ENCODE measurements around the gene NIPSNAP2. TPM values are rescaled to one million over a fixed set of nuclear protein-coding genes. Genes with fewer than 3 reads are reported as not detected.

The NIPSNAP2 gene
- total RNA-seq, 2 experiments from 2014 or later: 40.7 to 45.9 TPM

GRCh38 chr7:55965100-55965470, 700 bp downstream of the NIPSNAP2 start:
- intact Hi-C loops (cut with DNase I, micrococcal nuclease): loop anchor here (5.0 to 10.0 kb wide), 7 partner anchors 78 to 1210 kb away; partner anchors contain the start of genes SEC61G (in 1 of the 2), VOPP1 (in 1 of the 2) and ZNF713 (in 1 of the 2)
- ChIA-PET CTCF (interaction anchor here (0.7 to 1.7 kb wide), 2 partner anchors 109 to 142 kb away, joined by 3 read pairs; partner anchors contain the start of gene CHCHD2), POLR2A (interaction anchor here (0.7 to 2.9 kb wide), 3 partner anchors 14 to 141 kb away, joined by 3 to 18 read pairs (median 6); partner anchors contain the start of gene CHCHD2)
- H3K9me3 ChIP-seq (ENCODE audit: control insufficient read depth in 1 of 2, insufficient read depth in 1 of 2, low read length in 2 of 2): no peaks in the 10 kb centered on the region
- peak overlapping the region; percentile 60 for H3K4me3 ChIP-seq (ENCODE audit: low read length)
- no peak for TF ChIP-seq CTCF (IDR thresholded peaks at IDR 0.05)
- H3K27ac ChIP-seq (ENCODE audit: low read depth in 1 of 2, low read length in 2 of 2): peak overlapping the region; percentile 70 to 76
- H3K27me3 ChIP-seq (ENCODE audit: control insufficient read depth in 1 of 2, insufficient read depth in 2 of 2, low read length in 2 of 2): no peaks in the 10 kb centered on the region
- peaks cover 16% of the 10 kb centered on the region for H3K36me3 Mint-ChIP-seq (ENCODE audit: low read depth)
- peaks cover 5% of the 10 kb centered on the region for H3K36me3 ChIP-seq (ENCODE audit: insufficient read depth, low read length)
- peaks cover 47% of the 10 kb centered on the region for H3K4me1 Mint-ChIP-seq (ENCODE audit: low read depth)
- H3K9me3 Mint-ChIP-seq: no peaks in the 10 kb centered on the region
- H3K27me3 Mint-ChIP-seq: no peaks in the 10 kb centered on the region
- ATAC-seq (ENCODE audit: poor library complexity) (no peak), DNase-seq (peak in 1 of 14 experiments; percentile 24)
- H3K4me3 Mint-ChIP-seq: peak overlapping the region; percentile 90
- H3K27ac Mint-ChIP-seq: peak overlapping the region; percentile 92
- peaks cover 37% of the 10 kb centered on the region for H3K4me1 ChIP-seq (ENCODE audit: insufficient read depth, low read length)

- peak overlapping the region; percentile 74 for H3K4me3 Mint-ChIP-seq
- intact Hi-C loops (cut with DNase I, micrococcal nuclease): loop anchor here (5.0 to 10.0 kb wide), 7 partner anchors 79 to 1211 kb away; partner anchors contain the start of genes SEC61G (in 1 of the 2), VOPP1 (in 1 of the 2) and ZNF713 (in 1 of the 2)
- H3K4me1 Mint-ChIP-seq (ENCODE audit: low read depth): peaks cover 55% of the 10 kb centered on the region
- no peaks in the 10 kb centered on the region for H3K9me3 ChIP-seq (ENCODE audit: control insufficient read depth in 1 of 2, insufficient read depth in 1 of 2, low read length in 2 of 2)
- POLR2A ChIA-PET: interaction anchor here (2.9 kb wide), 1 partner anchor 140 kb away, joined by 18 read pairs; the partner anchor contains the start of gene CHCHD2
- CTCF ChIA-PET: interaction anchor here (1.7 kb wide), 1 partner anchor 108 kb away, joined by 3 read pairs; no protein-coding TSS in a partner anchor
- no peak overlapping the region for H3K4me3 ChIP-seq (ENCODE audit: low read length)
- peaks cover 5% of the 10 kb centered on the region for H3K36me3 ChIP-seq (ENCODE audit: insufficient read depth, low read length)
- H3K9me3 Mint-ChIP-seq: no peaks in the 10 kb centered on the region
- peak overlapping the region; percentile 92 for H3K27ac Mint-ChIP-seq
- peaks cover 20% of the 10 kb centered on the region for H3K36me3 Mint-ChIP-seq (ENCODE audit: low read depth)
- DNase-seq: no peak
- H3K4me1 ChIP-seq (ENCODE audit: insufficient read depth, low read length): peaks cover 37% of the 10 kb centered on the region
- no peak for ATAC-seq (ENCODE audit: poor library complexity)
- H3K27me3 Mint-ChIP-seq: no peaks in the 10 kb centered on the region
- no peak for TF ChIP-seq CTCF (IDR thresholded peaks at IDR 0.05)
- H3K27me3 ChIP-seq (ENCODE audit: control insufficient read depth in 1 of 2, insufficient read depth in 2 of 2, low read length in 2 of 2): no peaks in the 10 kb centered on the region
- no peak overlapping the region for H3K27ac ChIP-seq (ENCODE audit: low read depth in 1 of 2, low read length in 2 of 2)
Observed at GRCh38 chr7:55965805-55966421, 1.5 kb downstream of the NIPSNAP2 start.

GRCh38 chr7:55966851-55967250, 2.5 kb downstream of the NIPSNAP2 start:
- Histone ChIP-seq H3K4me3 (ENCODE audit: low read length) (no peak overlapping the region), H3K27me3 (ENCODE audit: control insufficient read depth in 1 of 2, insufficient read depth in 2 of 2, low read length in 2 of 2) (no peaks in the 10 kb centered on the region), H3K4me1 (ENCODE audit: insufficient read depth, low read length) (peaks cover 37% of the 10 kb centered on the region), H3K27ac (ENCODE audit: low read depth in 1 of 2, low read length in 2 of 2) (no peak overlapping the region), H3K36me3 (ENCODE audit: insufficient read depth, low read length) (peaks cover 5% of the 10 kb centered on the region), H3K9me3 (ENCODE audit: control insufficient read depth in 1 of 2, insufficient read depth in 1 of 2, low read length in 2 of 2) (no peaks in the 10 kb centered on the region)
- no peak for ATAC-seq (ENCODE audit: poor library complexity)
- peaks cover 20% of the 10 kb centered on the region for H3K36me3 Mint-ChIP-seq (ENCODE audit: low read depth)
- no peaks in the 10 kb centered on the region for H3K9me3 Mint-ChIP-seq
- no peak for DNase-seq
- peak overlapping the region; percentile 32 for H3K4me3 Mint-ChIP-seq
- intact Hi-C loops (cut with DNase I, micrococcal nuclease): loop anchor here (5.0 to 10.0 kb wide), 7 partner anchors 80 to 1212 kb away; partner anchors contain the start of genes SEC61G (in 1 of the 2), VOPP1 (in 1 of the 2) and ZNF713 (in 1 of the 2)
- CTCF ChIA-PET: no interaction called here
- no peaks in the 10 kb centered on the region for H3K27me3 Mint-ChIP-seq
- H3K27ac Mint-ChIP-seq: peak overlapping the region; percentile 46
- H3K4me1 Mint-ChIP-seq (ENCODE audit: low read depth): peaks cover 60% of the 10 kb centered on the region
- POLR2A ChIA-PET: interaction anchor here (0.6 to 0.7 kb wide), 2 partner anchors 34 to 51 kb away, joined by 3 read pairs; no protein-coding TSS in a partner anchor
- TF ChIP-seq CTCF (IDR thresholded peaks at IDR 0.05): no peak
